Ascending aorta (tissue), 2 donors: Measurements from ENCODE around the gene SUSD2. TPM values are rescaled to one million over a fixed set of nuclear protein-coding genes. Genes with fewer than 3 reads are reported as not detected.

Experiments
- DNase-seq, 2 donors: peaks; one replicate each; pipeline ENCODE4 v3.0.0-alpha.2; 2019; ENCODE audit warnings: low spot score in 2 of 2
- H3K27ac ChIP-seq, 2 donors: fragments of 200-600 bp; sonication (generic); one replicate each; pipeline ENCODE4 v1.5.1; 2016 to 2017; ENCODE audit warnings: mild to moderate bottlenecking in 1 of 2
- H3K27me3 ChIP-seq: fragments of 200-600 bp; sonication (generic); one replicate; pipeline ENCODE4 v1.5.1; 2017
- H3K36me3 ChIP-seq, 2 donors: fragments of 200-600 bp; sonication (generic); one replicate each; pipeline ENCODE4 v1.5.1; 2016
- H3K4me1 ChIP-seq, 2 donors: fragments of 200-600 bp; sonication (generic); one replicate each; pipeline ENCODE4 v1.5.1; 2016 to 2017; ENCODE audit warnings: mild to moderate bottlenecking in 1 of 2
- H3K4me3 ChIP-seq, 2 donors: fragments of 200-600 bp; sonication (generic); one replicate each; pipeline ENCODE4 v1.5.1; 2016 to 2017; ENCODE audit warnings: mild to moderate bottlenecking in 1 of 2
- H3K9me3 ChIP-seq, 2 donors: fragments of 200-600 bp; sonication (generic); one replicate each; pipeline ENCODE4 v1.5.1; 2016
- intact Hi-C: fragments of 100-400 bp; cut with DNase I; formaldehyde crosslinking; loops from one replicate; pipeline ENCODE4 v1.15.1; 2023
- total RNA-seq: library from RNA; depleted of rRNA; stranded (reverse); fragments of >200 nt; gene quantifications from one replicate; pipeline ENCODE4 v1.1.0, GENCODE V29; 2016
- TF ChIP-seq, protein P1 (sequence below), 3 experiments: fragments of 200-600 bp in 2 of 3; fragments of 450-650 bp in 1 of 3; sonication (generic) in 2 of 3; IDR thresholded peaks; one replicate each; pipeline ENCODE4 v1.5.1; 2016 to 2019; ENCODE audit warnings: antibody characterized with exemption in 3 of 3, mild to moderate bottlenecking in 1 of 3, moderate library complexity in 1 of 3

SUSD2 gene
- total RNA-seq, 1 donor from 2014 or later = 51.0 TPM

DNA sequence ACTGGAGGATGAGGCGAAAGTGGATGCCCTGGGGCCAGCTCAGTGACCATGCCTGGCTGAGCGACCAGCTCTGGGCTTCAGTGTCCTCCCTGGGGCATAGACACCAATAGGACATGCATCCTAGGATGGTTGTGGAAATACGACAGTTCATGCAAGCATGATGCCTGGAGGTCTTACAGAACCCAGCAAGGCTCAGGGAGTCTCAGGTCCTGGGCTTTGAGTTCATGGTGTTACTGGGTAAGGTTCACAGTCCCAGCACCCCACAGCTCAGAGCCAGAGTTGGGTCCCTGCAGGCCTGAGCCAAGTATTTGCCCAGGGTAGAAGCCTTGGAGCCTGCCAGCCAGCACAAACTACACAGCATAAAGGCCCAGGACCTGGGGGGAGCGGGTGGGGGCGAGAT, 4.2 kb upstream of the SUSD2 start:
- no peaks in the 10 kb centered on the region for H3K27me3 ChIP-seq
- TF ChIP-seq, protein P1, sequence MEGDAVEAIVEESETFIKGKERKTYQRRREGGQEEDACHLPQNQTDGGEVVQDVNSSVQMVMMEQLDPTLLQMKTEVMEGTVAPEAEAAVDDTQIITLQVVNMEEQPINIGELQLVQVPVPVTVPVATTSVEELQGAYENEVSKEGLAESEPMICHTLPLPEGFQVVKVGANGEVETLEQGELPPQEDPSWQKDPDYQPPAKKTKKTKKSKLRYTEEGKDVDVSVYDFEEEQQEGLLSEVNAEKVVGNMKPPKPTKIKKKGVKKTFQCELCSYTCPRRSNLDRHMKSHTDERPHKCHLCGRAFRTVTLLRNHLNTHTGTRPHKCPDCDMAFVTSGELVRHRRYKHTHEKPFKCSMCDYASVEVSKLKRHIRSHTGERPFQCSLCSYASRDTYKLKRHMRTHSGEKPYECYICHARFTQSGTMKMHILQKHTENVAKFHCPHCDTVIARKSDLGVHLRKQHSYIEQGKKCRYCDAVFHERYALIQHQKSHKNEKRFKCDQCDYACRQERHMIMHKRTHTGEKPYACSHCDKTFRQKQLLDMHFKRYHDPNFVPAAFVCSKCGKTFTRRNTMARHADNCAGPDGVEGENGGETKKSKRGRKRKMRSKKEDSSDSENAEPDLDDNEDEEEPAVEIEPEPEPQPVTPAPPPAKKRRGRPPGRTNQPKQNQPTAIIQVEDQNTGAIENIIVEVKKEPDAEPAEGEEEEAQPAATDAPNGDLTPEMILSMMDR (IDR thresholded peaks at IDR 0.05) = no peak
- peaks cover 16 to 52% of the 10 kb centered on the region in 2 donors for H3K4me1 ChIP-seq
- peak overlapping the region; percentile 84 to 92 for H3K27ac ChIP-seq
- no peak overlapping the region for H3K4me3 ChIP-seq
- H3K36me3 ChIP-seq = peaks cover 17 to 28% of the 10 kb centered on the region in 2 donors
- no peaks in the 10 kb centered on the region for H3K9me3 ChIP-seq
- intact Hi-C loops = loop anchor here (2.0 to 10.0 kb wide), 4 partner anchors 115 to 282 kb away; partner anchors contain the start of genes CABIN1 and MIF
- DNase-seq = no peak

DNA sequence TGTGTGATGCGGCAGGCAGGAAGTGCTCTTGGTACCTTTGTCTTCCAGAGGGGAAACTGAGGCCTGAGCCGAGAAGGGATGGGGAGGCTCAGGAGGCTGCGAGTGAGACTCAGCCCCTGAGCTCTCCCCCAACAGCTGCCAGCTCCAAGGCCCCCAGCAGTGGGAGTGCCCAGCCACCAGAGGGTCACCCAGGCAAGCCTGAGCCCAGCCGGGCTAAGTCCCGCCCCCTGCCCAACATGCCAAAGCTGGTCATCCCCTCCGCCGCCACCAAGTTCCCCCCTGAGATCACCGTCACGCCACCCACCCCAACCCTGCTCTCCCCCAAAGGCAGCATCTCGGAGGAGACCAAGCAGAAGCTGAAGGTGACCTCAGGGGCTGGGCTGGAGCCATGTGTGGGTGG, 3.8 kb upstream of the SUSD2 start:
- no peak for DNase-seq
- H3K27ac ChIP-seq = peak overlapping the region; percentile 84 to 92
- peaks cover 18 to 56% of the 10 kb centered on the region in 2 donors for H3K4me1 ChIP-seq
- TF ChIP-seq, protein P1 (IDR thresholded peaks at IDR 0.05) = no peak
- H3K27me3 ChIP-seq = no peaks in the 10 kb centered on the region
- no peak overlapping the region for H3K4me3 ChIP-seq
- H3K36me3 ChIP-seq = peaks cover 13 to 24% of the 10 kb centered on the region in 2 donors
- H3K9me3 ChIP-seq = no peaks in the 10 kb centered on the region
- intact Hi-C loops = loop anchor here (2.0 to 10.0 kb wide), 4 partner anchors 115 to 283 kb away; partner anchors contain the start of genes CABIN1 and MIF

DNA sequence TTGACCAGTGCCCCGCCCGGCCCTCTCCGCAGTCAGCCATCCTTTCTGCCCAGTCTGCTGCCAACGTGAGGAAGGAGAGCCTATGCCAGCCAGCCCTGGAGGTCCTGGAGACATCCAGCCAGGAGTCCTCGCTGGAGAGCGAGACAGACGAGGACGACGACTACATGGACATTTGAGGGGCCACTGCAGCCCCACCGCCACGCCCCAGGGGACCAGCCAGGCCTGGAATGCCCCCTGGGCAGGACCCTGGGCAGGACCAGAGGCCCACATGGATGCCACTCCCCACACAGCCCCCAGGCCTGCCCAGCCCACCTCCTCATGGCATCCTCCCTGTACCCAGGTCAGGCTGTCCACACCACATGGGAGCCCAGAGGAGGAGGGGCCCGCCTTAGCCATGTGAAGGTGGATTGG, 3.3 kb upstream of the SUSD2 start:
- DNase-seq = no peak
- Histone ChIP-seq H3K27ac (peak overlapping the region; percentile 84 to 92), H3K36me3 (peaks cover 7 to 18% of the 10 kb centered on the region in 2 donors), H3K4me3 (no peak overlapping the region), H3K4me1 (peaks cover 18 to 62% of the 10 kb centered on the region in 2 donors), H3K27me3 (no peaks in the 10 kb centered on the region), H3K9me3 (no peaks in the 10 kb centered on the region)
- intact Hi-C loops = loop anchor here (5.0 to 10.0 kb wide), 3 partner anchors 116 to 221 kb away; partner anchors contain the start of gene CABIN1
- TF ChIP-seq, protein P1 (IDR thresholded peaks at IDR 0.05) = no peak

DNA sequence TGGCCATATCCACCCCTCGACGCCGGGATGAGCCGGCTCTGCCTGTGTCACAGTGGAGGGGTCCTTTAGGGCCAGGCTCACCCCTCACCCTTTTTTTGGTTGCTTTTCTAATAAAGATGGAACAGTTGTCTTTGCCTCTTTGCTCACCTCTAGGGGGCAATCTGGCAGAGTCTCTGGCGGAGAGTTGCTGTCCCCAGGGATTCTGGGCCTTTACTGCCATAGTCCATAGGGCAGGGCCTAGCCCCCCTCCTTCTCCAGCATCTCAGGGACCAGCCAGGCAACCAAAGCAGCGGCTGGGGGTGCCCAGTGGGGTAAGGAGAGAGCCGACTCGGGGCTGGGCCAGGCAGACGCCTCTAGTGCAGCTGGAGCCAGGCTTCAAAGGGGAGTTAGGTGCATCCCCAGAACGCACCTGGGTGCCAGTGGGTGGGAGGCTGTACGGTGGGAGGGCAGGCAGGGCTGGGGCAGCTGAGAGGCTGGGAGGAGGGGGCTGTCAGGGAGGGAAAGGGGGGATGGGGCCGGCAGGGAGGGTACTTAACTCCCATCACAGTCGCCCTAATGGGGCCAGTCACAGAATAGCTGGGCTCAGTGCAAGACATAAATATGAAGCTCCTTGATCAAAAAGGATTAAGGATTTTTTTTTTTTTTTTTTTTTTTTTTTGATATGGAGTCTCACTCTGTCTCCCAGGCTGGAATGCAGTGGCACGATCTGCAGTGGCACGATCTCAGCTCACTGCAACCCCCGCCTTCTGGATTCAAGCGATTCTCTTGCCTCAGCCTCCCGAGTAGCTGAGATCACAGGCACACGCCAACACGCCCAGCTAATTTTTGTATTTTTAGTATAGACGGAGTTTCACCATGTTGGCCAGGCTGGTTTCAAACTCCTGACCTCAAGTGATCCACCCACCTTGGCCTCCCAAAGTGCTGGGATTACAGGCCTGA, 2.5 kb upstream of the SUSD2 start:
- Histone ChIP-seq H3K27me3 (no peaks in the 10 kb centered on the region), H3K27ac (peak overlapping the region; percentile 84 to 92), H3K36me3 (peaks cover 1 to 10% of the 10 kb centered on the region in 2 donors), H3K4me3 (no peak overlapping the region), H3K9me3 (no peaks in the 10 kb centered on the region), H3K4me1 (peaks cover 18 to 69% of the 10 kb centered on the region in 2 donors)
- TF ChIP-seq, protein P1 (IDR thresholded peaks at IDR 0.05) = peak; percentile 6 to 19 (median 10)
- intact Hi-C loops = loop anchor here (5.0 to 10.0 kb wide), 3 partner anchors 116 to 221 kb away; partner anchors contain the start of gene CABIN1
- no peak for DNase-seq

DNA sequence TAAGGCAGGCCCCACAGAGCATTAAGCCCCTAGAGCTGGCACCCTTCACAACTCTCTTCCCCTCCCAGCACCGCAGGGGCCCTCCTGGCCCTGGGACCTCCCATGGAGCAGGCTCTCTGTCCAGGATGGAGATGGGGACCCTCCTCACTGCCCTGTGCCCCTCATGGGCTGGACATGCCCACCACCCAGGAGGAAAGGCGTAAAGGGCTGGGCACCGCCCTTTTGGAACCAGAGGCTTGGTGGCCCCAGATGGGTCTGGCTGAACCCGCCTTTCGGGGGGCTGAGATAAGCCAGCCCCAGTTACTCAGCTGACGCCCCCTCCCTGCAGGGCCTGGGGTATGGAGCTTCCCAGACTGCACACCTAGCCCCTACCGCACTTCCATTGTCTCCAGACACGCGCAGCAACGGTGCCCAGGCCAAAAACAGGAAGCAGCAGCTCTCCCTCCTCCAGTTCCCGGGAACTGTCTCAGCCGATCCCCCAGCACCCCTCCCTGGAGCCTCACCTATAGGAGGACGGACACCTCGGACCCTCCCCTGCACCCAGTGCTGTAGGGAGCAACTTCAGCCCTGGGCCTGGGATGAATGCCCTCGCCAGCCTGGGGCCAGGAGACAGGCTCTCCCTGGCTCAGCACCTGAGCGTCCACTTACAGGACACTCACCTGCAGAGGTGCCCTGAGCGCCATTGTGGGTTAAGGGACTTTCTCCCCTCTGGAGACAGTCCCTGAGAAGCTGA, 1.6 kb upstream of the SUSD2 start:
- H3K4me1 ChIP-seq = peaks cover 15 to 73% of the 10 kb centered on the region in 2 donors
- DNase-seq = no peak
- peak overlapping the region; percentile 84 to 92 for H3K27ac ChIP-seq
- H3K4me3 ChIP-seq = no peak overlapping the region
- intact Hi-C loops = loop anchor here (5.0 to 10.0 kb wide), 3 partner anchors 117 to 222 kb away; partner anchors contain the start of gene CABIN1
- H3K36me3 ChIP-seq = peaks cover 1 to 5% of the 10 kb centered on the region in 2 donors
- H3K27me3 ChIP-seq = no peaks in the 10 kb centered on the region
- H3K9me3 ChIP-seq = no peaks in the 10 kb centered on the region
- TF ChIP-seq, protein P1 (IDR thresholded peaks at IDR 0.05) = no peak
